Activated T-helper 1 cell treated with anti-CD3 and anti-CD28 coated beads, Interleukin-2, amount 50 U/mL, for 16 hours (primary cell): Measurements from ENCODE around the gene ABTB2.

ENCODE experiments used
- DNase-seq, 2 donors: peaks; one replicate each; pipeline ENCODE4 v3.0.0-alpha.2; 2020; ENCODE audit warnings: low read depth in 1 of 2, low spot score in 1 of 2

The ABTB2 gene

DNA sequence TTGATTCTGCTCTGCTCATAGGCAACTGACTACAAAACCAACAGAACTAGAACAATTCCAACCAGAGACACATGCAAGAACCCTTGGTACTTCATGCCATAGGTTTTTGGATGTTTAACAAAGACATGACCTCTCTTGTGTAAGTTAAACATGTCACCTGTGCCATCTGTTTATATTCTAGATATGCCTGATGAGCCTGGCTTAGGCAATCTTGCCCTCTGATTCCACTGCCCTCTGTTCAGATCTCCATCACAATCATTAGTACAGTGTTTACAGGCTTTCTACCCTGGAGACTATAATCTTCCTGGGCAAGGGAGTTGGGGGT is 40.8 kb downstream of the ABTB2 start:
- no peak for DNase-seq

DNA sequence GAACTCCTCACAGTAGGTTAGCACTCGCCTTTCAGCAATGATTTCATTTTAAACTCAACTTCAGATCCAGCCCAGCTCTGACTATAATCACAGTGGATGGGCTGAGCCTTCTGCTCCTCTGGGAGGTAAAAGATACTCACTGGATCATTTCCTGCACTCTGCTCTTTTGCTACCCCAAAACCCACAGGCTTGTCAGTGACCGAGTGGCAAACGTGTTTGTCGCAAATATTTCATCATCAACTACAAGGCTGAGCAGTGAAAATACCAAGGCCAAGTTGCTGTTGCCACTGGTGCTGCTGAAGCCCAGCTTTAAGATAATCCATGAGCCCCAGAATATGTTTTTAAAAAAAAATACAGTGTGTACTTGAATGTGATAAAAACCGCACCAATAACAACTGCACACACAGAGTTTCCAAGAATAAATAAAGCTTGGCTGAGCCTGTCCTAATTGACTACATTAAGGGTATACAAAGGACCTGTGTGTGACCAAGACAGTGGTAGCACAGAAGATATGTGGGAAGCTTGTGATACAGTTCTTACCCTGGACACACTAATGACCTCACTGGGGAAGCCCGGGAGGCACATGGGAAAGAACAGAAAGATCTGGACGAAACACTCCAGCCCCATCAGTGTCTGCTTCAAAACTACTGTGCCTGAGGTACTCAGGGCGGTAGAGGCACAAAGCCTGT is 41.3 kb downstream of the ABTB2 start:
- DNase-seq: no peak

DNA sequence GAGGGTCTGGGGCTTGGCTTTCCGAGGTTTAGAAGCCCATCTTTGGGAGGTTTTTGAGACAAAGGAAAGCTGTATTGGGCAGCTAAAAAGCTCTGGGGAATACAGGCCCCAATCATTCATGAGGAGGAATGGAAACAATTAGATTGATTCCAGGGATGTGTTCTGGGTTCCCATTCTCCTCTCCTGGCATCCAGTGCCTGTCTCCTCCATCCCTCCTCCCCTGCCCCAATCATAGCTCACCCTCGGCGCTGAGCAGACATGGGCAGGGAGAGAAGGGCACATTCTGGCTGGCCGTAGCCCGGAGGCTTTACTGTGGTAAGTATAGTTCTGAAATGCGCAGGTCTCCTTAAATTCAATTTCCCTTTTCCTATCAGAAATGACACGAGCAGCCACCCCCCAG is 42.4 kb downstream of the ABTB2 start:
- no peak for DNase-seq

DNA sequence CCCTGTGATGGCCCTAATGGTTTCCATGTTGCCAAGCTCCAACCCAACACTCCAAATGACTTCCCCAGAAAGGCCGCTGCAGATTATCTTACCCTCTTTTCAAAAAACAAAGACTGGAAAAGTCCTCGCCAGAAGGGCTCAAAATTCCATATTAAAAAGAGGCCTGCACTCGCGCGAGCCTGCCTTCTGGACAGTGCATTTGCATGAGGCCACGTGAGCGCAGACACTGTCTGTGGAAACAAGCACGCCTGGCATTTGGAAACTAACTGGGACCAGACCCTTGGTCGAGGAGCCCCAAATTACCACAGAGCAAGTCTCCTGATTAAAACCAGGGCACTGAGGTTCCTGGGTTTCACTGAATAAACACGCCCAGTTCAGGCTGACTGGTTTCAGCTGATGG is 42.9 kb downstream of the ABTB2 start:
- DNase-seq: no peak

DNA sequence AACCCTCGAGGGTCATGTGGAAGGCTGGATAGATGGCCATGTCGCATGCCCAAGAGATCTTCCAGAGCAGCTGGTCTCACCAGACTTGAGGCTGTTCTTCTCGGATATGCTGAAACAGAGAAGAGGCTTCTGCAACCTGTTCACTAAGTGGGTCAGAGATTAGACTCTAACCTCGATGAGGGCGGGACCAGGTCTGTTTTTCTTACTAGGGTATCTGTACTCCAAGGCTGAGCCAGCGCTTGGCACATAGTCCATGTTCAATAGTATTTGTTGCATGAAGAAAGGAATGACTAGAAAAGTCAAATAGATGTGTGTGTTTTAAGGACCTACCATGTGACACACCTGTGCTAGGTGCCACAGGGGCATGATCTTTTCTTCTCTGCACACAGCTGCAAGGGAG is 43.6 kb downstream of the ABTB2 start:
- no peak for DNase-seq

DNA sequence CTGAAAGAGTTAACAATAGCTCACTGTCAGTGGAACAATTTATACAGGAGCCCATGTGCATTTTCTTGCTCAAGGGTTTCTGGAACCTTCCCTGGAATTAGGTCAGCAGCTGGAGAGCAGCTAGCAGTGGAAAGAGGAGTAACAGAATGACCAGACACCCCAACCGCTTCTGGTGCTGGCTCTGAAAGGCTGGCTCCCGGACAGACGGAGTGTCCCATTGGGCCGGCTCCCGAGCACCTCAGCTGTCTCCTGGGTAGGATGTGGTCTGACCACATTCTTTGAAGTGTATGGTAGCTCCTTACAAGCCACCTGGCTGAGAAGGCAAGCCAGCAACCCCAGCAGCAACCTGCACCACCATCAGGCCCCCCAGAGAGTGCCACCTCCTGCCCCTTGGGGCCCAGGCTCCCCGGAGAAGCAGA is 44.7 kb downstream of the ABTB2 start:
- no peak for DNase-seq

DNA sequence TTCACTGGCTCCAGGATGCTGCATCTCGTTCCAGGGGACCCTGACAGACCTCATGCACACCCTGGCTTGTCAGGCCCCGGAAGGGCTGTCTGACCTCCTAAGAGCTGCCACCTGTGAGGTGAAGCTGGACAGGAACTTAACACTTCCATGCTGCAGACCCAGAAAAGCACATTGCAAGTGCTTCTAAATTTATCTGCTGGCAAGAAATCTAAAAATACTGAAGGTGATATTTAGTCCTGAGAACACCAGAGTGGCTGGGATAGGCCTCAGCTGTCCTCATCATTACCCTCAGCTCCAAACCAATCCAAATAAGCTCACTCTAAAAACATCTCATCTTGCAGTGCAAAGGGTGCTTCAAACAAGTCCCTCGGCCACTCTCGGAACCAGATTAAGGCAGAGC is 46.7 kb downstream of the ABTB2 start:
- no peak for DNase-seq

DNA sequence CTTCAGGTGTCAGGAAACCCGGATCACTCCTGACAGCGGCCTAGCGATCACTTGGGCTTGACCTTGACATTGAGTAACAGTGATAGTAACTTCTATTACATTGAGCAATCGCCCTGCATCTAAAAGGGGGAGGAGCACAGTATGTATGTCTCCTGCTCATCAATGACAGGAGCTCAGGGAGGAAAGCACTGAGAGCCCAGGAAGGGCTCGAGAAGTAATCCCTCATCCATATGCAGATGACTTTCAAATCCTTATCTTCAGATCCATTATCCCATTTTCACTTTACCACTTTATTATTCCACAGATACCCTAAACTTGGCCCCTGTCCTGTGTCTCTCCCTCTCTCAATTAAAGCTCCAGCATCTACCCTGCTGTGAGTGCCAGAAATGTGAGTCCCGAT is 47.8 kb downstream of the ABTB2 start:
- no peak for DNase-seq

DNA sequence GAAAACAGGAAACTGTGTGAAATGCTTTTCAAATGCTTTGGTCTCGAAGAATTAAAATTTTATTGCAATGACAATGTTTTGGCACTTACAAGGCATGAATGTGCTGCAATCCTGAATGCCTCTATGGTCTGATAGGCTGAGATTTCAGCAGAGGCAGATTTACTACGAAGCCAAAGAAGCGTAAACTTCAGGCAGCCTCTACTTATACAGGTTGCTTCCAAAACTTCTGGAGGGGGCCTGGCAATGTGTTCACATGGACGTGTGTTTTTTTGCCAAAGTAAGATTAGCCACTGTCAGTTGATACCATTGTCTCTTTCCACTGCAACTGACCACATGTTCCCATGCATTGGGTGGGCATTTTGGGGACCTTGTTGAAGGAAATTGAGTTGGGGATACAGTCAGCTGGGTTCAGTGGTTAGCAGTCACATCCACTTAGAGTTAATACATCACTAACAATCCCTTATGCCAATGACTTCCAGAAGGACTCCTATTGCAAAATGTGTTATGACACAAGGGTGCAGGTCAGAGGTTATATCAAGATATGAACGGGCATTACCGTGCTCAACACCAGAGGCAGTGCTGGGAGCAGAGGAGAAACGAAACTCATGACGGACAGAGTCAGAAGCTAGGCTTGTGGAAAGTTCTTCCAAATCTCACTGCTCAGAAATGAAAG is 48.8 kb downstream of the ABTB2 start:
- no peak for DNase-seq

DNA sequence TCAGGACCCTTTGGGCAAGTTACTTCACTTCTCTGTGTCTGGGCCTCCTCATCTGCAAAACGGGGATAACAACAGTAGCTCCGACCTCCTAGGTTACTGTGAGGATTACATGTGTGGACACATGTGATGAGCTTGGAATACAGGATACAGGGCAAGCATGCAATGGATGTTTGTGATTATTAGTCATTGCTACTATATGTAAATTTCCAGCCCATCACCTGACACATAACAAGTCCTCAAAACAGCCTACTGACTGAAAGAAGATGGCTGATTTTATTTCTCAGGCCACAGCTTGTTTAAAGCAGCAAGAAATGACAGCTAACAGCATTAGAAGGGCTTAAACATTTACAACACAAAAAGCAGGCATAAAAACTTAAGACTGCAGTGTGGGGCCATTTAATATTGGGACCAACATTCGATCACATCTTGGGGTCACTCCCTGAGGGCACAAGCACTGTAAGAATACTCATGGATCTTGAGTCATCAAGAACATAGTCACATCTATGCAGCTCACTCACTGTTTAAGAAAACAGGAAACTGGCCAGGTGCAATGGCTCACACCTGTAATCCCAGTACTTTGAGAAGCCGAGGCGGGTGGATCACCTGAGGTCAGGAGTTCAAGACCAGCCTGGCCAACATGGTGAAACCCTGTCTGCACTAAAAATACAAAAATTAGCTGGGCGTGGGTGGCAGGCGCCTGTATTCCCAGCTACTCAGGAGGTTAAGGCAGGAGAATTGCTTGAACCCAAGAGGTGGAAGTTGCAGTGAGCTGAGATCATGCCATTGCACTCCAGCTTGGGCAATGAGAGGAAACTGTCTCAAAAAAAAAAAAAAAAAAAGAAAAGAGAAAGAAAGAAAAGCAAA is 49.5 kb downstream of the ABTB2 start:
- no peak for DNase-seq

DNA sequence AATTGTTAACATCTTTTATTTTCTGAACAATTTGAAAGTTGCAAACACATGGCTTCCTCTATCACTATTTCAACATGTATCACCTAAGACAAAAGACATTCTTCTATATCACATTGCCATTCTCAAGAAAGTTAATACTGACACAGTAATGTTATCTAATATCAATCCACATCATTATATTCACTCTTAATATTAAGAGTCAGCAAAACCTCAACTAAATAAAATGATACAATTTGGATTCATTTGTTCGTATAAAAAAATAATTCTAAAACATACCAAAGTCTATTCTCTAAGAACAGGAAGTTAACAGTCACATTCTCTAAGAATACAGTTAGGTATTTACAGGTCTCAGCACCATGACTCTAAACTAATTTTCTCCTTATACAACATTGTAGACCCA is 52.0 kb downstream of the ABTB2 start:
- no peak for DNase-seq

DNA sequence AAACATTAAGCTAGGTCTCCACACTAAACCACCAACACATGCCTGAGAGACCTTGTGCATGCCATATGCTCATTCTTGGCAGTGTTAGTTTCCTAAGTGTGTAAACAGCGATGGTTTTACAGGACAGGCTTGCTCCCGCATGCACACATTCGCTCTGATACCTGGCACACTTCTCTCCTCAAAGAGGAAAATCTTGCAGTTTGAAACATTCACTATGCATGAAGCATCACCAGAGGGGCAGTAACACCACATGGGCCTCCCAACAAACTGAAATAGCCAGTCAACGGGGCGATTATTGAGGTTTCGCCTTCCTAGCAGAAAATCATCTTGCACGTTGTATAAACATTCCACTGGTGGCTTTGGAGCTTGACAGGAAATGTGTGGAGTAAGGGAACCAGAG is 52.6 kb downstream of the ABTB2 start:
- no peak for DNase-seq

DNA sequence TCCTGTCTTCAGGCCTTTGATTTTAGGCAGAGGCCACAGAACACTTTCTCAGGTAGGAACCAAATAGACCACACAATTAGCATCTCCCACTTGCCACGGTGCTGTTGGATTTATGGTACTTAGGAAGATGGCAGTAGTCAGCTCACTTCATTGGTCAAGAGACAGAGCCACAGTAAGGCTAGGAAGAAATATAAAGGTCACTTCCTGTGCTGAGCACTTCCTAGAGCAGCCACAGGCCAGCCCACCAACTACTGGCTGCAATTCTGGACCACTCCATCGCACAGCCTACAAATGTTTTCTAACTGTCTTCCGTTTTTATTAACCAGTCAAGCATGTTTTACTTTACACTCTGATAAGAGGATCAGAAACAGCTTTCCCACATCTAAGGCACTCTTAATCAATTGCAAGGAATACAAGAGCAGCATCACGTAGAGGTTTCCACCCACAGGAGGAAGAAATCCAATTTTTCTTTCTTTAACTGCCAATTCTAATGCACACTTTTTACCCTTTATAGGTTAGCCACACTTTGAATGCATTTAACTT is 54.7 kb downstream of the ABTB2 start:
- DNase-seq: no peak

DNA sequence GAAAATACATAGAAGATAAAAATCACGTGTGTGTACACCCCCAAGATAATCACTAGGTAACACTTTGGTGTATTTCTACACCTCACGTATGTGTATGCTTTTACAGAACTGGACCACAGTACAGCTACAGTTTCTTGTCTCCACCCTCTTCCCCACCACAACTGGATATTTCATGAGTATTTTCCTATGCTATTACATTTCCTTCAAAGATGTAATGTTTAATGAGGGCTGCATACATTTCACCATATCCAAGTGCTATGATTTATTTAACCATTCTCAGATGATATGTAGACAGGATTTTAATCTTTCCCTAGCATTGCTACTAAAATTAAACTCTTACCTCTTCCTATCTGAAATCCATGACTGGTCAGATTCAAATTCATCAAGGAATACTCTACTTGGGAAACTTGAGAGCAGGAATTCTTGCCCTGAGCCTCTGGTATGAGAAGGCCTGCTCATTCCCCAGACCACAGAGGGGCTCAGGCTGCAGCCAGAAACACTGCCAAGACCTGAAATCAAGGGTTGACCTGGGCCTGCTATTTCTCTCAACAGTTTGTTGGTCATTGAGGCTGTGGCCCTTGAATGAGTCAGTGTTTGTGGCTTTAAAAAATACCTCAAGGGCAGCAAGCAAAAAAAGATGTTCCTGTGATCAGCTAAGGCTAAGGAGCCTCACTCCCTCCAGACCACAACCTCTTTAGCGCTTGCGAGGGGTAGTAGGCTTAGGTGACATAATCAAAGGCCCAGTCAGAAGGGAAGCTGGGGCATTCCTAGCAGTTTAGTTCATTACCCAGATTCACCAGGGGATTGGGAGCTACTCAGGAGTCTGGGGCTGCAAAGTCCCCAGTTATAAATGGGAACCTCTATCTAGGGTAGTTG is 55.5 kb downstream of the ABTB2 start:
- DNase-seq: no peak

DNA sequence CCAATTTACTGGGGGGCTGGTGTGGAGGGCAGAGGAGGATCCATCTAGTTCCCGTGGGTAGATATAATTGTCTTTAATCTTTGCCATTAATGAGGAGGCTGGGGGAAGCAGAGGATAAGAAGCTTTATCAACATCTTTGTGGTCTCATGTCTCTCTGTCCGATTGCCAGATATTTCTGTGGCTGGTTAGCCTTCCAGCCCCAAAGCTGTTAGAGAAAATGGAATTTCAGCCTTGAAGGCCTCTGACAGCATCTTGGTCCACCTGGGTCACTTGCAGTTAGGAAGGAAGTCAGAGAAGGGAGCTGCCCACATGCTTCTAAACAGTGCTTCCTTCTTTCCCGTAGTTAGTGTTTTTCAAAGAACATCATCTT is 56.9 kb downstream of the ABTB2 start:
- DNase-seq: no peak

DNA sequence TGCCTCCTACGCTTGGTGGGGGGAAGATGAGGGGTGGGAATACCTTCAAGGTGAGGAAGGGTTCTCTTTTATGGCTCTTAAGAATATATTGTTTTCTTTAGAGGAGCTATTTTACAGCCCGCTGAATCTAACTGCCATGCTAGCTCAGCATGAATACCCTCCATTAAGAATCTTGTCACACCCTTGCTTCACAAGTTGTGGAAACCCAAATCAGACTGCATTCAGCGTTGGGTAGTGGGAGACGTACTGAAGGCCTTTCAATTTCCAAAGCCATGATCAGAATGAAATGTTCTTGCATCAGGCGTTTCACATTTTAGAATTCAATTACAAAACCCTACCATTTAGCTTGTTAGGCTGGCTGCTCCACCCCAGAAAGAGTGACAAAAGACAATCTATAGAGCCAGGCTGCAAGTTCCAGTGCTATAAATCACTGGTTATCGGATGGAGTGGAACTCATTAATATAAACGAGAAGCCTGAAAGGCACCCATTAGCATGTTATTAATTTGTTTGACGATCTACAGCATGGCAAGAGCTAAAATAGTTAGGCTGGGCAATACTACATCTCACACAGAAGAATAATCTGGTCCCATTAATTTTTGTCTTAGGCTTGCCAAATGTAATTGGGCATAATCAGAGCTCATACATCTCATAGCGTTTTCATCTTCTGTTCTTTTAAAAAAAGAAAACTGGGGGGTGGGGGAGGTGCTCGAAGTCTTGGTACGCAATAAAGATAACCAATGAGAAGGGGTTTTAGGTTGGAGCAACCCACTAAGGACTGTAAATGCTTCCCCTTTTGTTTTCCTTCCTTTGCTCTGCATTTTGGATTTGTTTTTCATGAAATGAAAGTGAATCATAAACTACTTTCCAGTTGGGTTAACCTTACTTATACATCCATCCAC is 57.5 kb downstream of the ABTB2 start:
- DNase-seq: no peak

DNA sequence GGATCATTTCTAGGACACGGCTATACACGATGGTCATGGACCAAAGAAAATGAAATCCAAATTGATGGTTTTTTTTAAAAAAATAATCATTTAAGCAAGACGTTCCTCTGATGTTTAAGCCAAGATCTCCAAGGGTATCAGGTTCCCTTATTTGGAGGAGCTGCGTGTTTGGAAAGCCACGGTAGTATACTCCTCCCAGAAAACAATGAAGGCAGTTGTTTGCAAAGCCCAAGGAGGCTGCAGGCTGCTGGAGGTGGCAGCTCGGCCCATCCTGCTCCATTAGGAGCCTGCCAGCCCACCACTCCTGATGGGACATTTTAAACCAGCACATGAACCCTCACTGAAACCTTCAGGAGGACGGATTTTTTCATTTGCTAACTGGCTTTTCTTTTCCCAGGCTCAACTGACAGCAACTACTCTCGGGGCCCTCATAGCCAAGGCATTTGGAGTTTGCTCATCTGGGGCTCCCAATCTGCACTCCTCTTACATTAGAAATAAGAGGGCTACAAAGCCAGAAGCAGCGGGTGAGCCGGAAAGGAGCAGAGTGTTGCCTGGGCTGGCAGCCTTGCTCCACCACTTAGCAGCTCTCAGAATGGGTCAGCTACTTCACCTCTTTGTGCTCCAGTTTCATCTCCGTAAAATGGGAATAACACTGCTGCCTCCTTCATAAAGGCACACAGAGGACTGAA is 58.4 kb downstream of the ABTB2 start:
- no peak for DNase-seq

DNA sequence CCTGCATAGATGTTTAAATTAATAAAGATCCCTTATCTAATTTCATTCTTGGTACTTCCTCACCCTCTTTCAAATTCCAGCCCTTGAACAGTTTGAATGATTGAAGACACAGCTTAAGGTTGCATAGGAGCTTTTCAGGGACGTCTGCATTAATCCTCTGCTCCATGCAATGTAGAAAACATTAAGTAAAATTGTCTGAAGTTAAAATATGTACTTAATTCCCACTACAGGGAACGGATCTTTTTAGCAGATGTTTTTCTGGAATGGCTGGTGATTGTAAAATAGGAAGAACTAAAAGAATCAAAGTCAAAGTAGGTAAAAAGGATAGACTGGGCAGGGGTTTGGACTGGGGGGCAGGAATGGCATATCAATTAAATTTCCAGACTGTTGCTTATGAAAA is 58.9 kb downstream of the ABTB2 start:
- no peak for DNase-seq

DNA sequence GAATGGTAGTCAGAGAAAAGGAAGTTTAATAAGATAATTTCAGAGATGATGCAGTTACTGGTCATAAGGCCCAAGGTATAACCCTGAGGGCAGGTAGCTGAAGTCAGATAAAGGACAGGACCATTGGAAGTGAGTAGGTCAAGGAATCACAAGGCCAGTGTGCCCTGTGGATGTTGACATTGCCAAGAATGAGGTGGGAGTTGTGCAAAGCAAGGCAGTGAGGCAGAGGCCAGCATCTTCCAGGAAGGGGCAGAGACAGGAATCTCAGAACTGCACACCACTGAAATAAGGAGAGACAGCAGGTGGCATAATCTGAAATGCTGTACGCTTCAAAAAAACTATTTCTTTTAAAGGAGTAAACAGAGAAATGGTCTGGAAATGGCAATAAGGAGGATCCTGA is 61.4 kb downstream of the ABTB2 start:
- no peak for DNase-seq

DNA sequence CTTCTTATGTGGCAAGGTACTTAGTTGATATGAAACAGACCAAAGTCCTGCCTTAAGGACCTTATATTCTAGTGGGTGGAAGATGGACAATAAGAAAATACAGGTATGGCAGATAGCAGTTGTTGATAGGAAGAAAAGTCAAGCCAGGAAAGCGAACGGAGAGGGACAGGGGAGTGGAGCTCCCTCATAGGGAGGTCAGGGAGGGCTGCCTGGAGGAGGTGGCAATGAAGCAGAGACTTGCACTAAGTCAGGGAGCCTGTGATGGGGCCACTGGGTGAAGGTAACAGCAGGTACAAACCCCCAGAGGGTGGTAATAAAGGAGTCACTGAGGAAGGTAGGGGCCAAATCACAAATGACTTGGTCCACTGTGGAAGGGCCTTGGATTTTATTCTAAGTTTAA is 65.3 kb downstream of the ABTB2 start:
- DNase-seq: no peak
